Nucleus accumbens (tissue), 56 donors: ENCODE results near the gene LSP1.

Experiments used
- DNase-seq, 56 donors: peaks; one replicate each; lab custom pipeline; 2025; lab: John Stamatoyannopoulos, UW

The LSP1 gene

GRCh38 chr11:1924646-1925372 is 71.9 kb downstream of the LSP1 start:
- no peak for DNase-seq

- DNase-seq = no peak
Measured at GRCh38 chr11:1925373-1926155, 72.7 kb downstream of the LSP1 start.

GRCh38 chr11:1926156-1927025 is 73.5 kb downstream of the LSP1 start:
- DNase-seq = no peak

- DNase-seq = no peak
Measured at GRCh38 chr11:1927026-1927847, 74.4 kb downstream of the LSP1 start.

GRCh38 chr11:1927848-1928469 is 75.1 kb downstream of the LSP1 start:
- no peak for DNase-seq

GRCh38 chr11:1928470-1928890 is 75.6 kb downstream of the LSP1 start:
- DNase-seq = no peak

GRCh38 chr11:1928891-1929541 is 76.1 kb downstream of the LSP1 start:
- no peak for DNase-seq

- DNase-seq = no peak
Measured at GRCh38 chr11:1929621-1930461, 77.0 kb downstream of the LSP1 start.

- peak in 5 of 56 donors; percentile 1 to 45 (median 26) for DNase-seq
Measured at GRCh38 chr11:1930462-1930830, 77.6 kb downstream of the LSP1 start.

- no peak for DNase-seq
Measured at GRCh38 chr11:1931341-1932104, 78.6 kb downstream of the LSP1 start.

GRCh38 chr11:1932105-1932480 is 79.2 kb downstream of the LSP1 start:
- DNase-seq = no peak

GRCh38 chr11:1932681-1933080 is 79.8 kb downstream of the LSP1 start:
- DNase-seq = no peak

GRCh38 chr11:1933416-1934334 is 80.8 kb downstream of the LSP1 start:
- no peak for DNase-seq

GRCh38 chr11:1934335-1935155 is 81.7 kb downstream of the LSP1 start:
- no peak for DNase-seq
